CD4-positive, alpha-beta T cell treated with Interleukin-6 for 4 hours (primary cell): ENCODE data around the gene ENO1.
"Not testable (repeated sequence)": the region's sequence is repeated elsewhere in the genome, so short reads cannot be mapped to it uniquely, and the experiment has no call there.

ENCODE experiments used
- DNase-seq: peaks from one replicate; pipeline ENCODE4 v3.0.0-alpha.2; 2020; ENCODE audit warnings: mixed read lengths

Gene ENO1

DNA sequence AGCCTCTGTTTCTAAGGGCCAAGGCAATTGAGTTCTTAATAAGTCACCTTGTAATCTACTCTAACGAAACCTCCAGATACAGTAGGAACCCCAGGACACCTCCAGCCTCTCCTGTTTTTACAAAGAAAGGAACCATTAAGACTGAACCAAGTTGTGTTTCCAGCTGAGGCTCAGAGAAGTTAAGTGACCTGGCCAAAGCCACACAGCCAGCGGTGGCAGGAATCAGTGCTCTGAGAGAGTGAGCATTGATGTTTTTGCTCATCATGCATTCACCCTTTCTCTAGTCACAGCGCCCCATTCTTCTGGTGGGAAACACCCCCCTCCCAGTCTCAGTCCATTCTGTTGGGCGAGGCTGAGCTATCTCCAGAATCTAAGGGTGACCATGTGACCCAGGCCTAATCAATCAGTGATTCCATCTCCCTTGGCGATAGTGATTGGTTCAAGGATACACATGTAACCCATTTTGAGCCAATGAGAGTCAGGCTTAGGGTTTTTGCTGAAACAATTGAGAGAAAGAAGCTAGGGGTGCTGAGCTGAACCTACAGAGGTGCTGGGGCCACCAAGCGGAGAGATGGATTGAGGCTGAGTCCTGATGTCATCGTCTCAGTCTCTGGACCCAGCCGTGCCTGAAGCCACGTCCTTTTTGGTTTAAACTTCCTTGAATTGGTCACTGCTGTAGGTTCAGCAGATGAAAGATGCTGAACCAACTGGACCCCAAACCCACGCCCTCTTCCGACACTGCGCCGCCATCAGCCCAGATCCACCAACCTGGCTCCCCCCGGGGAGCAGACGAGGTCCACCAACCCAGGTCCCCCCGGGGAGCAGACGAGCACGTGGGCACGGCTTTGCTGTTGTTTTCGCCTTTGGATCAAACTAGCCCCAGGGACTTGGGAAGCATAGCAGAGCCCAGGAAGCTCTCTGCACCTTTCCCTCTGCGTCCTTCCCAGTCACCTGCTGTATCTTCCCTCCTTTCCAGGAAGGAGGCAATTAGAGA lies 33.1 kb downstream of the ENO1 start:
- no peak for DNase-seq

DNA sequence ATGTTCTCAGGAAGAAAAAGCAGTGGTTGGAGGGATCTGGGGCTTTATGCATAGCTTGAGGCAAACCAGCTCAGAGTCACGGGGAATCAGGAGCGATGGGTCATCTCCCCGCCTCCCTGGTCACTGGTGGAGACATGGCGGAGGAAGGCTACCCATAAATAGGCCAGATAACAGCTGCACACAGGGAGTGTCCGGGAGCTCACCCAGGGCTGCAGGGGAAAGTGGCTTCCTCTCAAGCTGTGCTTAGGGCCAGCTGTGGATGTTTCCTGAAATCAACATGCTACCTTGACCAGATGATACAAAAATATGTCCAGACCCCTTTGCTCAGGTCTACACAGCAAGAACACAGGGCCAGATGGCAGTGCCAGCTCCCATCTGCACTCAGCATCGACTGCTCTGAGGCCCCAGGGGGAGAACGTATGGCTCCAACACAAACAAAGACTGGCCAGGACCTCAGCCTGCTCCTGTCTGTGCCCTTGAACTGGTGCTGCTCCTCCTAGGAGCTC lies 33.9 kb downstream of the ENO1 start:
- no peak for DNase-seq

DNA sequence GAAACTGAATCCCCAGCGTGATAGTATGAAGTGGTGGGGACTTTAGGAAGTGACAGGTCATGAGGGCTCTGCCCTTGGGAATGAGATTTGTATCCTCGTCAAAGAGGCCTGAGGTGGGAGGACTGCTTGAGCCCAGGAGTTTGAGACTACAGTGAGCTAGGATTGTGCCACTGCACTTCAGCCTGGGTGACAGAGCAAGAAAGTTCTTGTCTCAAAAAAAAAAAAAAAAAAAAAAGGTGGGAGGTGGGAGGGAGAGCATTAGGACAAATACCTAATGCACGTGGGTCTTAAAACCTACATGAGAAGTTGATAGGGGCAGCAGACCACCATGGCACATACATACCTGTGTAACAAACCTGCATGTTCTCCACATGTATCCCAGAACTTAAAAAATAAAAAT lies 37.1 kb downstream of the ENO1 start:
- DNase-seq, result no peak

DNA sequence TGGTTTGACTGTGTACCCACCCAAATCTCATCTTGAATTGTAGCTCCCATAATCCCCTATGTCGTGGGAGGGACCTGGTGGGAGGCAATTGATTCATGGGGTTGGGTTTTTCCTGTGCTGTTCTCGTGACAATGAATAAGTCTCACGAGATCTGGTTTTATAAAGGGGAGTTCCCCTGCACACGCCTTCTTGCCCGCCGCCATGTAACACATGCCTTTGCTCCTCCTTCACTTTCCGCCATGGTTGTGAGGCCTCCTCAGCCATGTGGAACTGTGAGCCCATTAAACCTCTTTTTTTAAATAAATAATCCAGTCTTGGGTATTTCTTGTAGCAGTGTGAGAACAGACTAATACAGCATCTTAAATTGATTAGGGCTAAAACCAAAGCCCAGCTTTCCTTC lies 38.5 kb downstream of the ENO1 start:
- no peak for DNase-seq

DNA sequence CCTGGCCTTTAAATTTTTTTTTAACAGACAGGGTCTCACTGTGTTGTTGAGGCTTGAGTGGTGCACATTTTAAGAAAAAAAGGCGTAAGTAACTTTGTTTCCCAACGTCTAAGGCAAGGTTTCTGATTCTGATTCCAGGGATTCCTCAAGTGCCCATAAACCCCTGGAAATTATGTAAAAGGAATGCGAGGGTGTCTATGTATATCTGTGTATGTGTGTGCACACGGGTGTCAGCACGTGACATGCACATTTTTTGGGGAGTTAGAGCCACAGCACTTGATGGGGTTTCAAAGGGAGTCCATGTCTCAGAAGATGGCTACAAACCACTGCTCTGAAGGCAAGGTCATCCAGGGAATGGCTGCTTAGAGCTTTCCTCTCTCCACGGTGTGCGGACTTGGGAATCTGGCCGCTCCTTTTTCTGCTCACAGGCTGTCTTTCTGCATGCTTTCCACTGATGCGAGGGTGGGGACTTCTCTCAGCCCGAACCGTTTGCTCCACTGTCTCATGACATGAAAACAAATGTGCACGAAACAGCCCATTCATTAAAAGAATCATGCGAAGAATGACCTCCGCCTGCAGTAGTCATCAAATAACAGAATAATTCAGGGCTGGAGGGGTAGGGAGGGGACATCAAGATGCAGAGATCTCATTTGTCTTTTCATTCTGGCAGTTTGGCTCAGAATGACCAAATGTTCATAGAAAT lies 42.4 kb downstream of the ENO1 start:
- no peak for DNase-seq

DNA sequence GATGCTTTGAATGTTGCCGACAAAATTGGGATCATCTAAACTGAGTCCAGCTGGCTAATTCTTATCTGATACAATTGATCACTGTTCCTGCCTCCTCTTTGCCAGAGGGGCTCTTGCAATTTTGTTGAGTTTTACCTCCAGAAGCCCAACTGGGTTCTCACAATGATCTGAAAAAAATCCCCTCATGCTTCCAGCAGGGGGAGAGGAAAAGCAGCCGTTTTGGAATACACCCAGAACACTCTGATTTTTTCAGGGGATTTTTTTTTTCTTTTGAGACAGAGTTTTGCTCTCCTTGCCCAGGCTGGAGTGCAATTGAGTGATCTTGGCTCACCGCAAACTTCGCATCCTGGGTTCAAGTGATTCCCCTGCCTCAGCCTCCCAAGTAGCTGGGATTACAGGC lies 47.1 kb downstream of the ENO1 start:
- DNase-seq, result no peak

DNA sequence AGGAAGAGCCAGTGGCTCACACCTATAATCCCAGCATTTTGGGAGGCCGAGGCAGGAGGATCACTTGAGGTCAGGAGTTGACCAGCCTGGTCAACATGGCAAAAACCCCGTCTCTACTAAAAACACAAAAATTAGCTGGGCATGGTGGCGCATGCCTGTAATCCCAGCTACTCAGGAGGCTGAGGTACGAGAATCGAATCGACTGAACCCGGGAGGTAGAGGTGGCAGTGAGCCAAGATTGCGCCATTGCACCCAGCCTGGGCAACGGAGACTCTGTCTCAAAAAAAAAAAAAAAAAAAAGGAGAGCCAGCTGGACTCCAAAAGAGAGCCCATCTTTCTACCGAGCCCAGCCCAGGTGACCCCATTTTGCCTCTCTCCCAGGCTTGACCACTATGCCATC lies 47.8 kb downstream of the ENO1 start:
- DNase-seq, result not testable (repeated sequence)

DNA sequence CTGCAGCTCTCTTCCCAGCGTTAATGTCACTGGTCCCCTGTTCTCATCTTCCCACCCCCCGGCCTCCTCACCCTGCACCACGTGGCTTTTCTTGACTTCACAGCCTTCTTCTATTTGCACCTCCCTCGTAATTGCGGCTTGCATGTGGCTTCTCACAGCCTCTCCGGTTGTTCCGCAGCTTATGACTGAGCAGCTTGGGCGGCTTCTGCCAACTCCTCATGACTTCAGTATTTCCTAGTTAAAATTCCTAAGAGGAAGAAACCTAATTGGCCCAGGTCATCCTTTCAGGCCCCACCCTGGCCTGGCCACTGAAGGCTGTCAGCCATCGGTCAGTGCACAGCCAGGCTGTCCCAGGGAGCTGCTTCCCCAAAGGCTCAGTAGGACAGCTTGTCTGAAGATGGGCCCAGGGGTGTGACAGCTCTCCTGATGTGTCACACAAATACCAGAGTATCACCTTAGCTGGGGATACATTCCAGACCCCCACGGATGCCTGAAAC lies 52.5 kb downstream of the ENO1 start:
- DNase-seq, result no peak

DNA sequence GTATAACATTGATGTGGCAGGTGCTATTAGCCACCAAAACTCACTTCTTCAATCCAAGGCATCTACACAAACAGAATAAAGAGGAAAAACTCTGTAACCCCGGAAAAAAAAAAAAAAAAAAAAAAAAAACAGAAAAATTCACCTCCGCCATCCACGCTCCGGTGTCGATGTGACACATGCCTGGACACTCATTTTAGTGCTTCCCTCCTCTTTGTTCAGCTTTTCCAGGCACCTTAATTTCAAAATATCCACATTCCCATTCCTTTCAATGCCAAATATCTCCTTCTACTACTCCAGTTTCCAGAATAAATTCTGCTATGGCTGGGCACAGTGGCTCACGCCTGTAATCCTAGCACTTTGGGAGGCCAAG lies 55.2 kb downstream of the ENO1 start:
- no peak for DNase-seq

DNA sequence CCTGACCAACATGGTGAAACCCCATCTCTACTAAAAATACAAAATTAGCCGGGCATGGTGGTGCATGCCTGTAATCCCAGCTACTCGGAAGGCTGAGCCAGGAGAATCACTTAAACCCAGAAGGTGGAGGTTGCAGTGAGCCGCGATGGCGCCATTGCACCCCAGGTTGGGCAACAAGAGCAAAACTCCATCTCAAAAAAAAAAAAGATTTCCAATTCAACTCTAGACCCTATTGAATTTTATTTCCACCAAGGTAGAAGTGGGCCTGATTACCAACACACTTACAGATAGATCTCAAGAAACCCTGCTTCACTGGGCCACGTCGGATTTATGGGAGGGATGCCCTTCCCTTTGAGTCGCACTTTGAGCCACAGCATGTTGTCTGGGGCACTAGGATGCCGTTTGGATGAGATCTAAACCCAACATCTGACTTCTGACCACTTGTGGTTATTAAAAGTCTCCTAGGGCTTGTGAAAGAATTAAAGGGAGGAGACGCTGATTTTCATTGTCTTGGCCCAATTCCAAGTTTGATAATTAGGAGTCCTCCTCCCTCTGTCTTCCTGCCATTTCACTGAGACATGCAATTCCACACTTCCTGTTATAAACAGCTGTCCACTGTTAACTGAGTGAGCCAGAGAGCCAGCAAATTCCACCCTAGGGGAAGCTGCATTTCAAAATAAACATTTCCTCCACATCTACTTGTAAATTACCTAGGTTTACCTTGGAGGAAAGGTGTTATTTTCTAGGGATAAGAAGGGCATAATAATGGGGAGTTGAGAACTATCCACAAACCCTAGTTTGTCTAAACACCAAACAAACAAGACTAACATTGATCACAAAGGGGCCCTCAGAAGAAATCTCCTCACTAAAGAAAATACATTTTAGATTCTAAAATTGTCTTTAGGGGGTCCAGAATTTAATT lies 55.9 kb downstream of the ENO1 start:
- no peak for DNase-seq

DNA sequence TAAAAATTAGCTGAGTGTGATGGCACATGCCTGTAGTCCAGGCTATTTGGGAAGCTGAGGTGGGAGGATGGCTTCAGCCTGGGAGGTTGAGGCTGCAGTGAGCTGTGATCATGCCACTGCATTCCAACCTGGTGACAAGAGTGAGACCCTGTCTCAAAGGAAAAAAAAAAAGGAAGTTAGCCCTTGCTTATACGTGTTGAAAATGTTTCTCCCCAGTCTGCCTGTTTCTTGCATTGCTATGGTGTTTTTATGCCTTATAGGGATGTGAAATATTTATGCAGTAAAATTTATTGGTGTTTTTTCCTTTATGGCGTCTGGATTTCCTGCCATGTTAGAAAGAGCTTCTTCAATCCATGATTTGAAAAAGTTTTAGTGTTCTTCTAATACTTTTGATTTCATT lies 57.4 kb downstream of the ENO1 start:
- DNase-seq, result no peak

DNA sequence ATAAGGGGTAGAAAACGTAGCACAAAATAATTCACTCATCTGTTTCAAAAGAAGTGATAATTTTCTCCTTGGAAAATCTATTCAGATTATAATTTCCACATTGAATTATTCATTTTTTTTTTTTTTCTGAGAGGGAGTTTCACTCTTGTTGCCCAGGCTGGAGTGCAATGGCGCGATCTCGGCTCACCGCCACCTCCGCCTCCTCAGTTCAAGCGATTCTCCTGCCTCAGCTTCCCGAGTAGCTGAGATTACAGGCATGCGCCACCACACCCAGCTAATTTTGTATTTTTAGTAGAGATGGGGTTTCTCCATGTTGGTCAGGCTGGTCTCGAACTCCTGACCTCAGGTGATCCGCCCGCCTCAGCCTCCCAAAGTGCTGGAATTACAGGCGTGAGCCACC lies 59.7 kb downstream of the ENO1 start:
- not testable (repeated sequence) for DNase-seq

DNA sequence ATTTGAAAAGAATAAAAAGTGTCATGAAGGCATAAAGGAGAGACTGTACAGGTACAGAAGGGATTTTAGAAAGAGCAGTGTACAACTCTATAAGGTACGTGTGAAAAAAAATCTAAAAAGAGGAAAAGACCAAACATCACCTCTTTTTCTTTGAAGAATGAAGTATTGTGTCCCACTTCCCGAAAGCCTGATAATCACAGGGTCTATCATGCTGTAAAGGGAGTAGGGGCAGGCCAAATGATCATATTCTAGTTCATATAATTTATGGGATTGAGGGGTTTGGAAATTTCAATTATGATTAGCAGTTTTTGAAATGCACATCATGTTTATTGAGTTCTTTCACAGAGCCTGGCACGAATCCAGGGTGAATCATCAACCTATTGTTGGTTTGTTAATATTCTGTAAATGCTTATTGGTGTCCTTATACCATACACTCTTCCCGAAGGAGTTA lies 60.1 kb downstream of the ENO1 start:
- peak; percentile 71 for DNase-seq

DNA sequence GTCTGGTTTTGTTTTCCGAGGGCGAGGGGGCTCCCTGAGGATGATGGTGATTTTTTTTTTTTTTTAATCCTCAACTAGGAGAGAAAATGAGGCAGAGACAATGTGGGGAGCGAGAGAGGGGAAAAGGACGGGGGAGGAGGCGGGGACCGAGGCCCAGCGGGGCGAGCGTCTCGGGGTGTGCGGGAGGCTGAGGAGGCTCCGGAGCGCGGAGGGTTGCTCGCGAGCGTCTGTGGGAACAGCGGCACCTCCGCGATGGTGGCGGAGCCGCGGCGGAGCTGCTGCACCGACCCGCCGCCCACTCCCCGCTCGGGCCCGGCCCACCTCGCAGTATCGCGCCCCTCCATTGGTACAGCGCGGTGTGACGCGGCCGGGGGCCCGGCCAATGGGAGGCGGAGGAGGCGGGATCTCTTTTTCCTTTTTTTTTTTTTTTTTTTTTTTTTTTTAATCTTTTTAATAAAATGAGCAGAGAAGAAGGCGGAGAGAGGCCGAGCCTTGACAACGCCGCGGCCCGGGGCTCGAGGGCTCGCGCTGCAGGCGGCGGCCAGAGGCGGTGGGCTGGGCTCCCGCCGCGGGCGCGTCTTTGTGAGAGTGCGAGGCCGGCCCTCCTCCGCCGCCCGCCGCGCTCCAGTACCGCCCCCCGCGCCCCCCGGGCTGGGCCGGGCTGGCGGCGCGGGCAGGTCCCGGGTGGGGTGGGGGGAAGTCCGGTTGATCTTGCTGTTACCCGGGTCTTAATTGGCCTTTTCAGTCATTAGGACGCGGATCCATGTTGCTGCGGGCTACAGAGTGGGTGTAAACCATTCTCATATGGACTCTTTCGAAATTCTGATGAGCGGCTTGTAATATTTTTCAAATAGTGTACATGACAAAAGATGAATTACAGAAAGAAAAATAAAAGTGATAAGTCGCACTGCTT lies 60.8 kb downstream of the ENO1 start, which contains the start of gene RERE:
Gene RERE, minus strand, starts transcription at position 229 of the 913 bp plus-strand sequence.
- DNase-seq, result peak; percentile 94

DNA sequence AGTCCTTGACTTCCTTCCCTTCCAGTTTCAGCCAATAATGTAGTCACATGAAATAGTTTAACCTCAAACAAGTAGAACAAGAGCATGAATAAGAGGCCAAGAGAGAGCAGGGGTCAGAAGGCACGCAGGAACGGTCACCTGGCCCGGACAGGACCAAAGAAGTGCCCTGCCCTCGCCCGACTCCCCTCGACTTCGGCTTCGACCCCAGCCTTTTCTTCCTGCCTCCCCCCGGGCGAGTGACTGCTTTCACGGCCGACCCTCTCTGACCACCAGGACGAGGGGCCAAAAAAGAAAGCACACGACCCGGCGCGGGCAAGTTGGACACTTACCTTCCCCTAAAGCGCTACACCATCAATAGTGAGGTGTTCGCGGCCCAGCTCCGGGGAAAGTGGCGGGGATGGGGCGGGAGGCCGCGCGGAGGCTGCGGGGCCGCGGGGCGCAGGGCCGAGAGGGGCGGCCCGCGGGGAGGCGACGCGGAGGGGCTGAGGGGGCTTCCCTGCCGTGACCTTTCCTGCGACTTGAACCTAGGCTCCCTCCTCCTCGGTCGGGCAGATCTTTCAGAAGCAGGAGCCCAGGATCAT lies 61.6 kb downstream of the ENO1 start:
- DNase-seq, result peak; percentile 26

DNA sequence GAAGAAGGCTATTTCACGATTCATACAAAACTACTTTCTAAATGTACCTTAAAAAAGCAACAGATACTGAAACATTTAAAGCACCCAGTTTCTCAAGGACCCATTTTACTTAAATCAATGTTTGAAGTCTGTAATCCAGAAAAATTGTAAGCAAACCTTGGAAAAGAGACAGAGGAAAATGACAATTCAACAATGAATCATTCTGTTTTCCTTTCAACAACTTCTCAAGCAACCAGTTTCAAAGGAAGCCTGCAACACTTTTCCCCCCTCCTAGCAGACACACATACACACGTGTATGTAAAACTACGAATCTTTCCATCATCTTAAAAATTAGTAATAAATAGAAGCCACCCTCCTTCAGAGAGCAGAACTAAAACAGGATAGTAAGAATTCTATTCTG lies 62.2 kb downstream of the ENO1 start:
- peak; percentile 9 for DNase-seq

DNA sequence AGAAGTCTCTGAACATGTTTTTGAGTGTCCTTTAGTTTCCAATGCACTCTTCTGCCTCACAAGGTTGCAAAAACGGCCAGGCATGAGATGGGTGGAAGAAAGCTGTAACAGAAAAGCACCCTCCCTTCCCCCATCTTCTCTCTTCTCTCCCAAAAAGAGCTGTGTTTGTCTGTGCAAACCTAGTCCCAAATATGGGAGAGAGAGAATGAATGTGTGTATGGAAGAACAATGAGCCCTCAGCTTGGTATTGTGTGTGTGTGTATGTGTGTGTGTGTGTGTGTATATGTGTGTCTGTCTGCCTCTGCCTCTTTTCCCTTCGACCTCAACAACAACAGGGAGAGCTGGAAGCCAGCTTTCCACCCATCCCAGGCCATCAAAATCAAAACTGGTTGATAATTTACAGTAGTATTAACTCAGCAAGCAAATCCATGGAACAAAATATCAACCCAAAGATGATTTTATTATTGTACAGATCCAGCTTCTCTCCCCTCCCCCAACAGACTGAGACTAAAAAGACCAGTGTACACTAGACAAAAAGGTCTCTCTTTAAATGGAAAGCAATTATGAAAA lies 62.8 kb downstream of the ENO1 start:
- DNase-seq, result no peak

DNA sequence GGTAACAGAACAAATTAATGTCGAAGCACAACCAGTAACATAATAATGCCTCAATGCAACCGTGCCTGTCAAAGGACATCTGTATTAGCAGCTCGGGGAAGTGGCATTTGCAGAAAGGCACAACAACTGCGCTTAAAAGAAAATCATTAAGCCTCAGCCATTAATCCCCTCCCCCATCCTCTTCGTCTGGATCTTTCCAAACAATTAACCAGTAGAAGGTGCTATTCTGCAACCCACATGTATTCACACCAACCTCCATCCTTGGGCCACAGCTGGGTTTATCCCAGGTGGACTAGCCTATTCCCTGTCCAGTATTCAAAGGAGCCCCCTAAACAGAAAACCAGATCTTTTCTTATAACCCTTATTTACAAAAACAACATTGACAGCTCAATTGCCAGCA lies 63.6 kb downstream of the ENO1 start:
- DNase-seq, result no peak

DNA sequence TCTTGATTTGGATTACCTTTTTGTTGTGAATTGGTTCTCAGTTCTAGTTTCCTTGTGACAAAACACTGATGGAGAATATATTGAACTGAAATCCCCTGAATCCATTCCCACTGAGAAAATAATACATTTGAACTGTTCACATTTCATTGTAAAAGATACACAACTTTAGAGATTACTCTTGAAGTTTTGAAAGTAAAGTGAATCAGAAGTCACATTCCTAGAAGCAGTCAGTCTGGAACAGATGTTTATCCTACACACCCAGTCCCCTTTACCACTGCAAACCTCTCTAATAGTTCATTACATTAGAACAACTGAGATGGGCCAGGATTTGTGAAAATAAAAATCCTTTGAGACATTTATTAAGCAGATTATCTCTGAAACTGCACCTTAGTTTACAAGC lies 64.5 kb downstream of the ENO1 start:
- DNase-seq, result no peak

DNA sequence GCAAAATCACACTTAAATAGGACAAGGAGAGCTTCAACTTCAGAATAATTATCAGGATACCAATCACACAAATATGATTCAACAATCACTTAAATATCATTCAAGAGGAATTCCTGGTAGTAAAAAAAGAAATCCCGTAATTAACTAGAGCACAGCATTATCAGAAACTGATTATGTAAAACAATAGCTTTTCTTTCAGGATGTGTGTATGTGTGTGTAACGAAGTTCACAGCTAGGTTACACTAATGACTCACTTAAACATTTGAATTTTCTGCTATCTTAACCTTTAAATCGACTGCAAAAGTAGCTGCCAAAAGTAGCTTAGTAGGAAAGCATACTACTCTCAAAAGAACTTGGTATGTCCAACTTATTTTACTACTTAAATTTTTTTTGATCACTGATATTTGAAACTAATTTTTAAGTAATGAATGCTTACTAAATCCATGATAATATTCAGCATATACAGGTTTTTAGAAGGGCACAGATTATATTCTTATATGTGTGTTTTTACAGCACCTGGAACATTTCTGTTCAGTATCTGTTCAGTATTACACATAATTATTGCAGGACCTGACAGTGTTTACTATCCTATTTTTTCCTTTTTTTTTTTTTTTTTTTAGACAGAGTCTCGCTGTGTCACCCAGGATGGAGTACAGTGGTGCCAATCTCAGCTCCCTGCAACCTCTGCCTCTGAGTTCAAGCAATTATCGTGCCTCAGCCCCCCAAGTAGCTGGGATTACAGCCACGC lies 65.3 kb downstream of the ENO1 start:
- DNase-seq, result no peak
